ENCODE data around the gene SUMO2. TPM values are rescaled to one million over a fixed set of nuclear protein-coding genes. Genes with fewer than 3 reads are reported as not detected.
"Not testable (repeated sequence)": the region's sequence is repeated elsewhere in the genome, so short reads cannot be mapped to it uniquely, and the experiment has no call there.

SUMO2 gene
- total RNA-seq, 1 donor from 2014 or later = 62.1 TPM

- Histone ChIP-seq H3K4me1 (ENCODE audit: control insufficient read depth in 3 of 3, insufficient read depth in 3 of 3, low read length in 3 of 3) (peaks cover 16 to 29% (median 23%) of the 10 kb centered on the region in 3 donors), H3K9ac (ENCODE audit: low read depth in 1 of 3, low read length in 3 of 3) (peak overlapping the region in 1 of 3 donors; percentile 12), H3K27ac (ENCODE audit: low read depth, low read length) (no peak overlapping the region), H3K4me3 (ENCODE audit: low read length in 3 of 3) (no peak overlapping the region), H3K36me3 (ENCODE audit: control insufficient read depth in 3 of 3, insufficient read depth in 3 of 3, low read length in 3 of 3) (peaks cover 3 to 11% (median 5%) of the 10 kb centered on the region in 3 donors), H3K9me3 (ENCODE audit: control insufficient read depth in 3 of 3, low read length in 3 of 3) (no peaks in the 10 kb centered on the region), H3K27me3 (ENCODE audit: control insufficient read depth in 3 of 3, insufficient read depth in 3 of 3, low read length in 3 of 3) (no peaks in the 10 kb centered on the region)
These were observed 30.8 kb downstream of the SUMO2 start for GRCh38 chr17:75151930-75152329.

- H3K27me3 ChIP-seq (ENCODE audit: control insufficient read depth in 3 of 3, insufficient read depth in 3 of 3, low read length in 3 of 3) = no peaks in the 10 kb centered on the region
- H3K9me3 ChIP-seq (ENCODE audit: control insufficient read depth in 3 of 3, low read length in 3 of 3) = no peaks in the 10 kb centered on the region
- no peak overlapping the region for H3K27ac ChIP-seq (ENCODE audit: low read depth, low read length)
- H3K9ac ChIP-seq (ENCODE audit: low read depth in 1 of 3, low read length in 3 of 3) = no peak overlapping the region
- peaks cover 10 to 33% (median 25%) of the 10 kb centered on the region in 3 donors for H3K36me3 ChIP-seq (ENCODE audit: control insufficient read depth in 3 of 3, insufficient read depth in 3 of 3, low read length in 3 of 3)
- no peak overlapping the region for H3K4me3 ChIP-seq (ENCODE audit: low read length in 3 of 3)
- H3K4me1 ChIP-seq (ENCODE audit: control insufficient read depth in 3 of 3, insufficient read depth in 3 of 3, low read length in 3 of 3) = peaks cover 3 to 8% (median 6%) of the 10 kb centered on the region in 3 donors
These were observed 34.7 kb downstream of the SUMO2 start for GRCh38 chr17:75147878-75148546.

GRCh38 chr17:75146592-75146991, 36.2 kb downstream of the SUMO2 start:
- no peak overlapping the region for H3K9ac ChIP-seq (ENCODE audit: low read depth in 1 of 3, low read length in 3 of 3)

GRCh38 chr17:75144816-75145512, 37.8 kb downstream of the SUMO2 start:
- no peak overlapping the region for H3K4me3 ChIP-seq (ENCODE audit: low read length in 3 of 3)
- H3K27ac ChIP-seq (ENCODE audit: low read depth, low read length) = no peak overlapping the region
- H3K36me3 ChIP-seq (ENCODE audit: control insufficient read depth in 3 of 3, insufficient read depth in 3 of 3, low read length in 3 of 3) = peaks cover 10 to 41% (median 25%) of the 10 kb centered on the region in 3 donors

More at GRCh38 chr17:75146592-75146991, 36.2 kb downstream of the SUMO2 start:
- Histone ChIP-seq H3K27me3 (ENCODE audit: control insufficient read depth in 3 of 3, insufficient read depth in 3 of 3, low read length in 3 of 3) (no peaks in the 10 kb centered on the region), H3K9me3 (ENCODE audit: control insufficient read depth in 3 of 3, low read length in 3 of 3) (no peaks in the 10 kb centered on the region), H3K27ac (ENCODE audit: low read depth, low read length) (no peak overlapping the region), H3K36me3 (ENCODE audit: control insufficient read depth in 3 of 3, insufficient read depth in 3 of 3, low read length in 3 of 3) (peaks cover 10 to 41% (median 25%) of the 10 kb centered on the region in 3 donors), H3K4me1 (ENCODE audit: control insufficient read depth in 3 of 3, insufficient read depth in 3 of 3, low read length in 3 of 3) (no peaks in the 10 kb centered on the region), H3K4me3 (ENCODE audit: low read length in 3 of 3) (no peak overlapping the region)

GRCh38 chr17:75142236-75142971, 40.4 kb downstream of the SUMO2 start:
- no peaks in the 10 kb centered on the region for H3K27me3 ChIP-seq (ENCODE audit: control insufficient read depth in 3 of 3, insufficient read depth in 3 of 3, low read length in 3 of 3)
- peaks cover 10 to 40% (median 19%) of the 10 kb centered on the region in 3 donors for H3K36me3 ChIP-seq (ENCODE audit: control insufficient read depth in 3 of 3, insufficient read depth in 3 of 3, low read length in 3 of 3)
- H3K9ac ChIP-seq (ENCODE audit: low read depth in 1 of 3, low read length in 3 of 3) = no peak overlapping the region
- H3K4me3 ChIP-seq (ENCODE audit: low read length in 3 of 3) = no peak overlapping the region
- no peaks in the 10 kb centered on the region for H3K9me3 ChIP-seq (ENCODE audit: control insufficient read depth in 3 of 3, low read length in 3 of 3)
- peaks cover 0 to 3% (median 0%) of the 10 kb centered on the region in 3 donors for H3K4me1 ChIP-seq (ENCODE audit: control insufficient read depth in 3 of 3, insufficient read depth in 3 of 3, low read length in 3 of 3)
- no peak overlapping the region for H3K27ac ChIP-seq (ENCODE audit: low read depth, low read length)

More at GRCh38 chr17:75144816-75145512, 37.8 kb downstream of the SUMO2 start:
- Histone ChIP-seq H3K4me1 (ENCODE audit: control insufficient read depth in 3 of 3, insufficient read depth in 3 of 3, low read length in 3 of 3) (no peaks in the 10 kb centered on the region), H3K9me3 (ENCODE audit: control insufficient read depth in 3 of 3, low read length in 3 of 3) (no peaks in the 10 kb centered on the region), H3K9ac (ENCODE audit: low read depth in 1 of 3, low read length in 3 of 3) (no peak overlapping the region), H3K27me3 (ENCODE audit: control insufficient read depth in 3 of 3, insufficient read depth in 3 of 3, low read length in 3 of 3) (no peaks in the 10 kb centered on the region)

- H3K36me3 ChIP-seq (ENCODE audit: control insufficient read depth in 3 of 3, insufficient read depth in 3 of 3, low read length in 3 of 3) = peaks cover 0 to 7% (median 7%) of the 10 kb centered on the region in 3 donors
- H3K9ac ChIP-seq (ENCODE audit: low read depth in 1 of 3, low read length in 3 of 3) = no peak overlapping the region
- no peaks in the 10 kb centered on the region for H3K9me3 ChIP-seq (ENCODE audit: control insufficient read depth in 3 of 3, low read length in 3 of 3)
- no peak overlapping the region for H3K27ac ChIP-seq (ENCODE audit: low read depth, low read length)
- H3K4me3 ChIP-seq (ENCODE audit: low read length in 3 of 3) = no peak overlapping the region
- no peaks in the 10 kb centered on the region for H3K27me3 ChIP-seq (ENCODE audit: control insufficient read depth in 3 of 3, insufficient read depth in 3 of 3, low read length in 3 of 3)
- H3K4me1 ChIP-seq (ENCODE audit: control insufficient read depth in 3 of 3, insufficient read depth in 3 of 3, low read length in 3 of 3) = peaks cover 0 to 3% (median 0%) of the 10 kb centered on the region in 3 donors
These were observed 44.2 kb downstream of the SUMO2 start for GRCh38 chr17:75138519-75138918.

GRCh38 chr17:75137762-75138161, 45.0 kb downstream of the SUMO2 start:
- not testable (repeated sequence) for H3K36me3 ChIP-seq (ENCODE audit: control insufficient read depth in 3 of 3, insufficient read depth in 3 of 3, low read length in 3 of 3); H3K9ac ChIP-seq (ENCODE audit: low read depth in 1 of 3, low read length in 3 of 3); H3K27ac ChIP-seq (ENCODE audit: low read depth, low read length)

GRCh38 chr17:75135946-75136345, 46.8 kb downstream of the SUMO2 start:
- no peak overlapping the region for H3K9ac ChIP-seq (ENCODE audit: low read depth in 1 of 3, low read length in 3 of 3)
- peaks cover 0 to 8% (median 6%) of the 10 kb centered on the region in 3 donors for H3K4me1 ChIP-seq (ENCODE audit: control insufficient read depth in 3 of 3, insufficient read depth in 3 of 3, low read length in 3 of 3)
- H3K27me3 ChIP-seq (ENCODE audit: control insufficient read depth in 3 of 3, insufficient read depth in 3 of 3, low read length in 3 of 3) = no peaks in the 10 kb centered on the region
- no peak overlapping the region for H3K4me3 ChIP-seq (ENCODE audit: low read length in 3 of 3)
- no peaks in the 10 kb centered on the region for H3K9me3 ChIP-seq (ENCODE audit: control insufficient read depth in 3 of 3, low read length in 3 of 3)
- peaks cover 0 to 7% (median 0%) of the 10 kb centered on the region in 3 donors for H3K36me3 ChIP-seq (ENCODE audit: control insufficient read depth in 3 of 3, insufficient read depth in 3 of 3, low read length in 3 of 3)
- no peak overlapping the region for H3K27ac ChIP-seq (ENCODE audit: low read depth, low read length)

More at GRCh38 chr17:75137762-75138161, 45.0 kb downstream of the SUMO2 start:
- not testable (repeated sequence) for H3K27me3 ChIP-seq (ENCODE audit: control insufficient read depth in 3 of 3, insufficient read depth in 3 of 3, low read length in 3 of 3); H3K4me1 ChIP-seq (ENCODE audit: control insufficient read depth in 3 of 3, insufficient read depth in 3 of 3, low read length in 3 of 3); H3K9me3 ChIP-seq (ENCODE audit: control insufficient read depth in 3 of 3, low read length in 3 of 3); H3K4me3 ChIP-seq (ENCODE audit: low read length in 3 of 3)

- peaks cover 0 to 7% (median 0%) of the 10 kb centered on the region in 3 donors for H3K36me3 ChIP-seq (ENCODE audit: control insufficient read depth in 3 of 3, insufficient read depth in 3 of 3, low read length in 3 of 3)
These were observed 47.3 kb downstream of the SUMO2 start for GRCh38 chr17:75135452-75135851.

More at GRCh38 chr17:75135452-75135851, 47.3 kb downstream of the SUMO2 start:
- H3K9me3 ChIP-seq (ENCODE audit: control insufficient read depth in 3 of 3, low read length in 3 of 3) = no peaks in the 10 kb centered on the region
- no peak overlapping the region for H3K9ac ChIP-seq (ENCODE audit: low read depth in 1 of 3, low read length in 3 of 3)
- no peaks in the 10 kb centered on the region for H3K27me3 ChIP-seq (ENCODE audit: control insufficient read depth in 3 of 3, insufficient read depth in 3 of 3, low read length in 3 of 3)
- H3K27ac ChIP-seq (ENCODE audit: low read depth, low read length) = no peak overlapping the region
- H3K4me3 ChIP-seq (ENCODE audit: low read length in 3 of 3) = no peak overlapping the region
- H3K4me1 ChIP-seq (ENCODE audit: control insufficient read depth in 3 of 3, insufficient read depth in 3 of 3, low read length in 3 of 3) = peaks cover 0 to 10% (median 8%) of the 10 kb centered on the region in 3 donors

Data from skeletal muscle tissue (tissue), 4 donors.